ENCODE data around the gene ATP12A.

- no peak for TF ChIP-seq POLR2A (IDR thresholded peaks at IDR 0.05)
- no peak for TF ChIP-seq CTCF (IDR thresholded peaks at IDR 0.05)
Observed at GRCh38 chr13:24660023-24660741, 20.0 kb upstream of the ATP12A start.

All from body of pancreas (tissue), 4 donors.